Astrocyte (in vitro differentiated cells and primary cell): ENCODE measurements around the gene CD4.

Experiments used
- CTCF ChIP-seq: IDR thresholded peaks from 2 replicates; pipeline ENCODE4 v1.5.1; 2011; ENCODE audit warnings: low read depth, mild to moderate bottlenecking, inconsistent platforms, low read length, moderate library complexity; ENCODE audit not compliant: insufficient read depth
- EZH2 ChIP-seq: IDR thresholded peaks from 2 replicates; pipeline ENCODE4 v1.6.1; 2012; ENCODE audit warnings: mild to moderate bottlenecking, low read length, inconsistent platforms; ENCODE audit not compliant: insufficient read depth

- TF ChIP-seq CTCF (no peak), EZH2 (no peak)
Observed at GRCh38 chr12:6770600-6770999, 18.7 kb upstream of the CD4 start.
